ENCODE results near the gene MEX3D.

Gene MEX3D

DNA sequence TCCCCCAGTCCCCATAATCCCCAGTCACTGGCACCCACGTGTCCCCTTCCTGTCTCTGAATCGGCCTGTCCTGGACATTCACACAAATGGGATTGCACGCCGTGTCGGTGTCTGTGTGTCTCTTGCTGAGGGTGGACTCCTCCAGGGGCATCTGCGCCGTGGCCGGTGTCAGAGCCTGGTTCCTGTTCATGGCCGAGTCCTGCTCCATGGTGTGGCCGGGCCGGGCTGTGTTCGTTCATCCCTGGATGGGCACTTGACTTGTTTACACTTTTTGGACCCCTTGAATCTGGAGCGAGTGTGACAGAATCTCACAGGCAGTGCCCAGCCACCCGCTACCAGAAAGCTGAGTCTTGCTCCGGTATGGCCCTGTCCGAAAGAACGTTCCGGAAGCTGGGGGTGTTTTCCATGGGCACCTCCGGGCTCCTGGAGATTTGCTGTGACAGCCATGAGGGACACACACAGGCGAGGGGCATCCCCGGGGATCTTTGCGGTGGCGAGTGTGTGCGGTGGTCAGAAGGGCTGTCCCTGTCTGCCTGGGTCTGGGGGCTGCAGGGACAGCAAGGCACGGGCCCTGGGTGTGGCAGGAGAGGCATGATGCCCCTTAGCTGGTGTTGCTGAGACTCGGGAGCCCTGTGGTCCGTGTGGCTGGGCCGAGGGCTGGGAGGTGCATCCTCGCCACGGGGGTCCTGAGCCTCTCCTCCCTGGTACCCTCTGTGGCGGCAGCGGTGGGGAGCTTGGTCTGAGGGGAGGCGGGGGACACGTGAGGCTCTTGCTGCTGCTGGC, 6.4 kb upstream of the MEX3D start:
- TF ChIP-seq, protein P1, sequence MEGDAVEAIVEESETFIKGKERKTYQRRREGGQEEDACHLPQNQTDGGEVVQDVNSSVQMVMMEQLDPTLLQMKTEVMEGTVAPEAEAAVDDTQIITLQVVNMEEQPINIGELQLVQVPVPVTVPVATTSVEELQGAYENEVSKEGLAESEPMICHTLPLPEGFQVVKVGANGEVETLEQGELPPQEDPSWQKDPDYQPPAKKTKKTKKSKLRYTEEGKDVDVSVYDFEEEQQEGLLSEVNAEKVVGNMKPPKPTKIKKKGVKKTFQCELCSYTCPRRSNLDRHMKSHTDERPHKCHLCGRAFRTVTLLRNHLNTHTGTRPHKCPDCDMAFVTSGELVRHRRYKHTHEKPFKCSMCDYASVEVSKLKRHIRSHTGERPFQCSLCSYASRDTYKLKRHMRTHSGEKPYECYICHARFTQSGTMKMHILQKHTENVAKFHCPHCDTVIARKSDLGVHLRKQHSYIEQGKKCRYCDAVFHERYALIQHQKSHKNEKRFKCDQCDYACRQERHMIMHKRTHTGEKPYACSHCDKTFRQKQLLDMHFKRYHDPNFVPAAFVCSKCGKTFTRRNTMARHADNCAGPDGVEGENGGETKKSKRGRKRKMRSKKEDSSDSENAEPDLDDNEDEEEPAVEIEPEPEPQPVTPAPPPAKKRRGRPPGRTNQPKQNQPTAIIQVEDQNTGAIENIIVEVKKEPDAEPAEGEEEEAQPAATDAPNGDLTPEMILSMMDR (IDR thresholded peaks at IDR 0.05; ENCODE audit: low read depth, low read length, missing control alignments), result no peak
- no peak overlapping the region for H3K4me3 ChIP-seq (ENCODE audit: low read depth, low read length)
- no peak for DNase-seq (ENCODE audit: low read depth)
- in situ Hi-C loops (cut with HindIII; ENCODE audit: low sequenced_read_pairs), result no loop called here

DNA sequence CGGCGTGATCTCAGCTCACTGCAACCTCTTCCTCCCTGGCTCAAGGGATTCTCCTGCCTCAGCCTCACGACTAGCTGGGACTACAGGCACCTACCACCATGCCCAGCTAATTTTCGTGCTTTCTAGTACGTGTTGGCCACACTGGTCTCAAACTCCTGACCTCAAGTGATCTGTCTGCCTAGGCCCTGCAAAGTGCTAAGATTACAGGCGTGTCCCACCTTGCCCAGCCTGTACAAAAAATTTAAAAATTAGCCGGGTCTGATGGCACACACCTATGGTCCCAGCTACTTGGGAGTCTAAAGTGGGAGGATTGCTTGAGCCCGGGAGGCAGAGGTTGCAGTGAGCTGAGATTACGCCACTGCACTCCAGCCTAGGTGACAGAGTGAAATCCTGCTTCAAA, 4.7 kb upstream of the MEX3D start:
- TF ChIP-seq, protein P1 (IDR thresholded peaks at IDR 0.05; ENCODE audit: low read depth, low read length, missing control alignments), result no peak
- H3K4me3 ChIP-seq (ENCODE audit: low read depth, low read length), result no peak overlapping the region
- no peak for DNase-seq (ENCODE audit: low read depth)
- in situ Hi-C loops (cut with HindIII; ENCODE audit: low sequenced_read_pairs), result no loop called here

DNA sequence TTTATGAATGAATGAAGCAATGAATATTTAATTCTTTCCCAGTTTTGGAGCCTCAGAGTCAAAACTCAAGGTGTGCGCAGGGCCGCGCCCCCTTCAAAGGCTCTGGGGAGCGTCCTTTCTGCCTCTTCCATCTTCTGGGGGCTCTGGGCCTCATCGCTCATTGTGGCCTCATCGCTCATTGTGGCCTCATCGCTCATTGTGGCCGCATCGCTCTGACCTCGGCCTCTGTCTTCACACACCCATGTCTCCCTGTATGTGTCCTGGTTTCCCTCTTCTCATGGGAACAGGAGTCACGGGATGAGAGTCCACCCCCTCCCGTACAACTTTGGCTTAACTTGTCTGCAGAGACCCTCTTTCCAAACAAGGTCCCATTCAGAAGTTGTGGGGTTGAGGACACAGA, 3.2 kb upstream of the MEX3D start:
- H3K4me3 ChIP-seq (ENCODE audit: low read depth, low read length), result no peak overlapping the region
- DNase-seq (ENCODE audit: low read depth), result no peak
- TF ChIP-seq, protein P1 (IDR thresholded peaks at IDR 0.05; ENCODE audit: low read depth, low read length, missing control alignments), result no peak
- in situ Hi-C loops (cut with HindIII; ENCODE audit: low sequenced_read_pairs), result no loop called here

DNA sequence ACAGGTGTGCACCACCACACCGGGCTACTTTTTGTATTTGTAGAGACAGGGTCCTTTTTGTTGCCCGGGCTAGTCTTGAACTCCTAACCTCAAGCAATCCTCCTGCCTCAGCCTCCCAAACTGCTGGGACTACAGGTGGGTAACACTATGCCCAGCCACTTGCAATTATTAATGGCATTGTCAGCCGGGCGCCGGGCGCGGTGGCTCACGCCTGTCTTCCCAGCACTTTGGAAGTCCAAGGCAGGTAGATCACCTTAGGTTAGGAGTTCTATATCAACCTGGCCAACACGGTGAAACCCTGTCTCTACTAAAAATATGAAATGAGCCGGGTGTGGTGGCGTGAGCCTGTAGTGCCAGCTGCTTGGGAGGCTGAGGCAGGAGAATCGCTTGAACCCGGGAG, 2.7 kb upstream of the MEX3D start:
- H3K4me3 ChIP-seq (ENCODE audit: low read depth, low read length), result no peak overlapping the region
- TF ChIP-seq, protein P1 (IDR thresholded peaks at IDR 0.05; ENCODE audit: low read depth, low read length, missing control alignments), result no peak
- no peak for DNase-seq (ENCODE audit: low read depth)
- in situ Hi-C loops (cut with HindIII; ENCODE audit: low sequenced_read_pairs), result no loop called here

DNA sequence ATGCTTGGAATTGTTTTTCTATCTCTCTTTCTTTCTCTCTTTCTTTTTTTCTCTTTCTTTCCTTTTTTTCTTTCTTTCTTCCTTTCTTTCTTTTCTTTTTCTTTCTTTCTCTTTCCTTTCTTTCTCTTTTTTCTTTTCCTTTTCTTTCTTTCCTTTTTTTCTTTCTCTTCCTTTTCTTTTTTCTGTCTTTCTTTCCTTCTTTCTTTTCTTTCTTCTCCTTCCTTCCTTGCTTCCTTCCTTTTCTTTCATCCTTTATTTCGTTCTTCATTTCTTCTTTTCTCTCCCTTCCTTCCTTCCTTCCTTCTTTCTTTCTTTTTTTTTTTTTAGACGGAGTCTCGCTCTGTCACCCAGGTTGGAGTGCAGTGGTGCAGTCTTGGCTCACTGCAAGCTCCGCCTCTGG, 1.9 kb upstream of the MEX3D start:
- no peak for DNase-seq (ENCODE audit: low read depth)
- no peak overlapping the region for H3K4me3 ChIP-seq (ENCODE audit: low read depth, low read length)
- TF ChIP-seq, protein P1 (IDR thresholded peaks at IDR 0.05; ENCODE audit: low read depth, low read length, missing control alignments), result no peak
- in situ Hi-C loops (cut with HindIII; ENCODE audit: low sequenced_read_pairs), result no loop called here

DNA sequence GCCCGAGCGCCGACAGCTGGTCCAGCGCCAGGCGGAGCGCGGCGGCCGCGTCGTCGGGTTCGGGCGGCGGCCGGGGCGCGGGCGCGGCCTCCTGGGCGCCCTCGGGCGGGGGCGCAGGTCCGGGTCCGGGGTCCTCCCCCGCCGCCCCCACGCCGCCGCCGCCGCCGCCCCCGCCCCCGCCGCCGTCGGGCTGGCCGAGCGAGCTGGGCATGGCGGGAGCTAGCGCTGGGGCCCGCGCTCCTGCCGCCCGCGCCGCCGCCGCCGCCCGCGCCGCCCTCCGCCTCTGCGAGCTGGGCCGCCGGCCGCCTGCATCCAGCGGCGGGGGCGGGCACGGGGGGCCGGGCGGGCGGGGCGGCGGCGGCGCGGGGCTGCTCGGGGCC, 287 bp downstream of the MEX3D start:
- TF ChIP-seq, protein P1 (IDR thresholded peaks at IDR 0.05; ENCODE audit: low read depth, low read length, missing control alignments), result no peak
- in situ Hi-C loops (cut with HindIII; ENCODE audit: low sequenced_read_pairs), result no loop called here
- no peak for DNase-seq (ENCODE audit: low read depth)

More for the DNA sequence above, 287 bp downstream of the MEX3D start:
- peak overlapping the region; percentile 57 for H3K4me3 ChIP-seq (ENCODE audit: low read depth, low read length)
